NCI-H2227 treated with DMSO at 0.1 percent for 48 hours (cell line): ENCODE measurements around the gene SLC49A4.

ENCODE experiments used
- DNase-seq: peaks from one replicate; lab custom pipeline; 2025; lab: John Stamatoyannopoulos, UW

Gene SLC49A4

GRCh38 chr3:122929188-122930062 is 134.6 kb downstream of the SLC49A4 start:
- no peak for DNase-seq

- DNase-seq: no peak
Observed at GRCh38 chr3:122930063-122930997, 135.5 kb downstream of the SLC49A4 start.
